ENCODE data around the gene CD109.

Gene CD109

DNA sequence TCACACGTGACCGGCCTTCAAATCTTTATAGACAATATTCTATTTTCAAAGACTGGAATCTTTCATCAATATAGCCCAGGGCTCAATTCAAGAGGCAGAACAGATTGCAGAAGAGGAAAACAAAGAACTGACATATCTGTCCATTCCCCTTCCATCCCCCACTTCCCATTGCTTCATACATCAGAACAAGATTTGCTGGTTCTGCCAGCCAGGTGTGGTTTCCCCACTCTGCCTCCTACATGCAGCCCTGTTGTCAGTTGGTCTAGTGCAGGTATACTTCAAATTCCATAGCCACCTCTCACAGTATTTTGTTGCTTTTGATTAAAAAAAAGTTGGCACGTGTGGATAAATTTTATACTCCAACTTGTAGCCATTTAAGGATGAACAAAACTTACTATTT is 174.9 kb downstream of the CD109 start:
- no peak for DNase-seq

DNA sequence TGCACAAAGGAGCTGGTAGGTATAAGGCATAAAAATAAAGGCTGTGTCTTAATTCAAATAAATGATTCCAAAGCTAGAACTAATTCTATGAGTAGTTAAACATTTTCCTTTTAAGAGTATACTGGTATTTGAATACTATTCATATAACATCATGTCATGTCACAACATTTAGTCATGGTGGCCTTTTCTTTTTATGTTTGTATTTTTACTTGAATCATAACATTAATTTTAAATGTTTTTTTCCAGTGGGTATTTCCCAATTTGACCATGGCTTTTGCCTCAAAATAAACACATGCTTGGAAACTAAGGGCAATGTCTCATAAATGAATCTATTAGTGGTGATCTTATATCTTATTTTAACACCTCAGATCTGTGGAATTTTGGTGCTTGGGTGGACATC is 177.1 kb downstream of the CD109 start:
- no peak for DNase-seq
